HG03457 (cell line): ENCODE results near the gene ZNF32.
"Not testable (repeated sequence)": the region's sequence is repeated elsewhere in the genome, so short reads cannot be mapped to it uniquely, and the experiment has no call there.

ENCODE experiments used
- ATAC-seq: cut with Tn5 transposase; IDR thresholded peaks from one replicate; pipeline ENCODE4 v1.9.1; 2021; ENCODE audit warnings: moderate number of reproducible peaks; ENCODE audit not compliant: unreplicated experiment

The ZNF32 gene

GRCh38 chr10:43635816-43636215 is 12.9 kb downstream of the ZNF32 start:
- ATAC-seq: not testable (repeated sequence)

- no peak for ATAC-seq
Measured at GRCh38 chr10:43628956-43629355, 19.7 kb downstream of the ZNF32 start.

- ATAC-seq: no peak
Measured at GRCh38 chr10:43627942-43628341, 20.7 kb downstream of the ZNF32 start.

- ATAC-seq: no peak
Measured at GRCh38 chr10:43623351-43623750, 25.3 kb downstream of the ZNF32 start.

GRCh38 chr10:43622038-43622437 is 26.6 kb downstream of the ZNF32 start:
- ATAC-seq: no peak

GRCh38 chr10:43619368-43619767 is 29.3 kb downstream of the ZNF32 start:
- no peak for ATAC-seq

- ATAC-seq: no peak
Measured at GRCh38 chr10:43616697-43617370, 31.8 kb downstream of the ZNF32 start.

- no peak for ATAC-seq
Measured at GRCh38 chr10:43610636-43611035, 38.0 kb downstream of the ZNF32 start.

GRCh38 chr10:43607199-43607573 is 41.5 kb downstream of the ZNF32 start:
- no peak for ATAC-seq

GRCh38 chr10:43606323-43607198 is 42.1 kb downstream of the ZNF32 start, which contains the start of gene ZNF485:
Gene ZNF485 (plus strand): TSS chr10:43606438. CDS start chr10:43607051, 613 bp downstream.
- ATAC-seq: peak; percentile 97

GRCh38 chr10:43605850-43606322 is 42.8 kb downstream of the ZNF32 start:
- no peak for ATAC-seq

- not testable (repeated sequence) for ATAC-seq
Measured at GRCh38 chr10:43601576-43601975, 47.1 kb downstream of the ZNF32 start.

GRCh38 chr10:43599333-43599732 is 49.3 kb downstream of the ZNF32 start:
- ATAC-seq: no peak

GRCh38 chr10:43598446-43598845 is 50.2 kb downstream of the ZNF32 start:
- ATAC-seq: no peak

GRCh38 chr10:43596546-43596945 is 52.1 kb downstream of the ZNF32 start:
- no peak for ATAC-seq

- peak; percentile 45 for ATAC-seq
Measured at GRCh38 chr10:43595739-43596298, 52.9 kb downstream of the ZNF32 start.

GRCh38 chr10:43594944-43595589 is 53.6 kb downstream of the ZNF32 start:
- peak; percentile 92 for ATAC-seq
